GM23338 (cell line): ENCODE results near the gene MICAL2. TPM values are rescaled to one million over a fixed set of nuclear protein-coding genes. Genes with fewer than 3 reads are reported as not detected.

Experiments used
- ATAC-seq: fragments of 200-7000 bp; cut with Tn5 transposase; 3 replicates; pipeline ENCODE4 v1.9.1; 2020
- DNase-seq: peaks from one replicate; pipeline ENCODE4 v3.0.0-alpha.2; 2015; ENCODE audit warnings: low spot score
- H2AFZ ChIP-seq: fragments of 200-600 bp; sonication (generic); 2 replicates; pipeline ENCODE4 v1.8.0; 2016; ENCODE audit warnings: antibody characterized with exemption, mild to moderate bottlenecking, moderate library complexity
- H3F3A ChIP-seq: fragments of 200-600 bp; sonication (generic); replicated peaks from 2 replicates; pipeline ENCODE4 v1.8.0; 2017; ENCODE audit warnings: antibody characterized with exemption, mixed run types, low read depth
- H3K27ac ChIP-seq: fragments of 200-600 bp; sonication (generic); 2 replicates; pipeline ENCODE4 v1.6.1; 2016; ENCODE audit warnings: low read depth
- H3K27me3 ChIP-seq: fragments of 200-600 bp; sonication (generic); 2 replicates; pipeline ENCODE4 v1.8.0; 2016; ENCODE audit warnings: mild to moderate bottlenecking, mixed run types, moderate library complexity; ENCODE audit not compliant: insufficient read depth
- H3K36me3 ChIP-seq: fragments of 200-600 bp; sonication (generic); 2 replicates; pipeline ENCODE4 v1.8.0; 2016; ENCODE audit warnings: mild to moderate bottlenecking; ENCODE audit not compliant: insufficient read depth
- H3K4me1 ChIP-seq: fragments of 200-600 bp; sonication (generic); 2 replicates; pipeline ENCODE4 v1.8.0; 2016; ENCODE audit warnings: mild to moderate bottlenecking, moderate library complexity; ENCODE audit not compliant: insufficient read depth
- H3K4me2 ChIP-seq: fragments of 200-600 bp; sonication (generic); 2 replicates; pipeline ENCODE4 v1.7.1; 2017; ENCODE audit warnings: mixed run types
- H3K4me3 ChIP-seq: fragments of 200-600 bp; sonication (generic); 2 replicates; pipeline ENCODE4 v1.6.1; 2016; ENCODE audit warnings: mixed run types
- H3K79me2 ChIP-seq: fragments of 200-600 bp; sonication (generic); replicated peaks from 2 replicates; pipeline ENCODE4 v1.8.0; 2017; ENCODE audit warnings: mild to moderate bottlenecking; ENCODE audit not compliant: insufficient read depth
- H3K9me2 ChIP-seq: fragments of 200-600 bp; sonication (generic); 2 replicates; pipeline ENCODE4 v1.8.0; 2017; ENCODE audit not compliant: insufficient read depth
- H4K20me1 ChIP-seq: fragments of 200-600 bp; sonication (generic); replicated peaks from 2 replicates; pipeline ENCODE4 v1.8.0; 2017; ENCODE audit warnings: mild to moderate bottlenecking; ENCODE audit not compliant: insufficient read depth
- H3K27ac Mint-ChIP-seq: 2 replicates; pipeline ENCODE4 v1.8.0; 2020; ENCODE audit warnings: inconsistent platforms, mild to moderate bottlenecking, moderate library complexity, mixed read lengths
- H3K27me3 Mint-ChIP-seq: 3 replicates; pipeline ENCODE4 v1.8.0; 2022; ENCODE audit warnings: low read depth, mild to moderate bottlenecking, moderate library complexity, mixed read lengths, inconsistent platforms; ENCODE audit not compliant: insufficient read depth, poor library complexity
- H3K36me3 Mint-ChIP-seq: 3 replicates; pipeline ENCODE4 v1.8.0; 2021; ENCODE audit warnings: low read depth, mild to moderate bottlenecking, inconsistent platforms, moderate library complexity, mixed read lengths
- H3K4me1 Mint-ChIP-seq: 3 replicates; pipeline ENCODE4 v1.8.0; 2020; ENCODE audit warnings: mild to moderate bottlenecking, inconsistent platforms, mixed read lengths
- H3K4me3 Mint-ChIP-seq: 3 replicates; pipeline ENCODE4 v1.8.0; 2021; ENCODE audit warnings: moderate library complexity, mild to moderate bottlenecking, inconsistent platforms, mixed read lengths
- H3K9me3 Mint-ChIP-seq: 3 replicates; pipeline ENCODE4 v1.8.0; 2020; ENCODE audit warnings: moderate library complexity, mild to moderate bottlenecking, inconsistent platforms, mixed read lengths
- EZH2 ChIP-seq: fragments of 200-600 bp; sonication (generic); IDR thresholded peaks from one replicate; pipeline ENCODE4 v1.8.0; 2017; ENCODE audit warnings: antibody characterized with exemption, mild to moderate bottlenecking, low read depth; ENCODE audit not compliant: unreplicated experiment
- JUNB ChIP-seq: IDR thresholded peaks from one replicate; pipeline ENCODE4 v1.6.1; 2016; ENCODE audit warnings: antibody characterized with exemption; ENCODE audit not compliant: unreplicated experiment
- NANOG ChIP-seq: IDR thresholded peaks from 2 replicates; pipeline ENCODE4 v1.6.1; 2016; ENCODE audit warnings: antibody characterized with exemption, borderline replicate concordance
- POLR2AphosphoS5 ChIP-seq: IDR thresholded peaks from 2 replicates; pipeline ENCODE4 v1.6.1; 2016; ENCODE audit warnings: antibody characterized with exemption, low read depth
- ZNF114 ChIP-seq: fragments of 250-450 bp; sonication (Bioruptor Pico); IDR thresholded peaks from 2 replicates; pipeline ENCODE4 v1.5.0; 2020; ENCODE audit warnings: mild to moderate bottlenecking, moderate library complexity
- ZNF331 ChIP-seq: fragments of 250-450 bp; sonication (Bioruptor Pico); IDR thresholded peaks from 2 replicates; pipeline ENCODE4 v1.5.0; 2020; ENCODE audit warnings: low read depth, mild to moderate bottlenecking, moderate library complexity
- polyA plus RNA-seq: library from polyadenylated mRNA; unstranded; fragments of >200 nt; fragmentation: Nextera tagmentation; extraction: Ambion mirVana; gene quantifications from 2 replicates; pipeline ENCODE4 v1.2.1, GENCODE V29; 2016
- total RNA-seq: library from RNA; depleted of rRNA; stranded (reverse); fragments of >200 nt; shearing (Covaris generic); gene quantifications from 2 replicates; pipeline ENCODE4 v1.2.3, GENCODE V29; 2014
- TF ChIP-seq, protein P1 (sequence below), 2 experiments: fragments of 200-600 bp in 1 of 2; sonication (generic) in 1 of 2; conservative IDR thresholded peaks; 2 replicates each; pipeline versions ENCODE4 v1.5.1 to v1.6.1; 2016 to 2017; ENCODE audit warnings: antibody characterized with exemption in 2 of 2, low read depth in 2 of 2, mild to moderate bottlenecking in 2 of 2, moderate library complexity in 1 of 2
- TF ChIP-seq, protein P2 (sequence below): IDR thresholded peaks from 2 replicates; pipeline ENCODE4 v1.6.1; 2016; ENCODE audit warnings: antibody characterized with exemption
- TF ChIP-seq, protein P3 (sequence below): IDR thresholded peaks from one replicate; pipeline ENCODE4 v1.6.1; 2018; ENCODE audit warnings: antibody characterized with exemption; ENCODE audit not compliant: unreplicated experiment

The MICAL2 gene
- total and polyA plus RNA-seq, 2 experiments from 2014 or later = 0.66 to 1.4 TPM

DNA sequence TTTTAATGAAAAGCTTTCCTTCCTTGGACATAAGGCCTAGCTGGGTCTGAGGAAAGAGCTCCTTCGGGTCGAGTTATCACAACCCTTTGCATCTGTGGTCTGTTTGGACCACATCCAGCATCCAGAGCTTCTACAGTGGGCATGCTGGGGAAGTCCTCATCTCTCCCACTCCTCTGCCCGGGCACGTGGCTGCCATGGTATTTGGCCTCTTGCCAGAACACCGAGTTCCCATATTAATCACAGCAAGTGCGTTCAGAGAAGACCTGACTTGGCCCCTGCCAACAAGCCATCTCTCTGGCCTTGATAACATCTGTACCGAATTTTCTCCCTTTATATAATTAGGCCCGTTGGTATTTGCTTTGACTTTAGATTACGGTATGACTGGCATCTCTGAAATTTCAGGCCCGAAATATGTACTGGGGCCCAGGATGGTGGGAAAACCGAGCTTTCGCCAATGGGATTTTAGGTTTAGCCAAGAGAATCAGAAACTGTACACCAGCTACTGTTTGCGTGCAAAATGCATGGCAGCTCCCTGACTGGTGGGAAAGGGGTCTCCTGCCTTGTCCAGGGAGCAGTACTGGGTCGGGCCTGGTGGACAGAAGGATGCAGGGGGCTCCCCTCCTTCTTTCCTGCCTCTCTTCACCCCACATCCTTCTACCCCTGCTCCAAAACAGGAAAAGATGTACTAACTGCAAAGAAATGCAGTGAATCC lies 90.0 kb downstream of the MICAL2 start (continued):
- TF ChIP-seq, protein P1, sequence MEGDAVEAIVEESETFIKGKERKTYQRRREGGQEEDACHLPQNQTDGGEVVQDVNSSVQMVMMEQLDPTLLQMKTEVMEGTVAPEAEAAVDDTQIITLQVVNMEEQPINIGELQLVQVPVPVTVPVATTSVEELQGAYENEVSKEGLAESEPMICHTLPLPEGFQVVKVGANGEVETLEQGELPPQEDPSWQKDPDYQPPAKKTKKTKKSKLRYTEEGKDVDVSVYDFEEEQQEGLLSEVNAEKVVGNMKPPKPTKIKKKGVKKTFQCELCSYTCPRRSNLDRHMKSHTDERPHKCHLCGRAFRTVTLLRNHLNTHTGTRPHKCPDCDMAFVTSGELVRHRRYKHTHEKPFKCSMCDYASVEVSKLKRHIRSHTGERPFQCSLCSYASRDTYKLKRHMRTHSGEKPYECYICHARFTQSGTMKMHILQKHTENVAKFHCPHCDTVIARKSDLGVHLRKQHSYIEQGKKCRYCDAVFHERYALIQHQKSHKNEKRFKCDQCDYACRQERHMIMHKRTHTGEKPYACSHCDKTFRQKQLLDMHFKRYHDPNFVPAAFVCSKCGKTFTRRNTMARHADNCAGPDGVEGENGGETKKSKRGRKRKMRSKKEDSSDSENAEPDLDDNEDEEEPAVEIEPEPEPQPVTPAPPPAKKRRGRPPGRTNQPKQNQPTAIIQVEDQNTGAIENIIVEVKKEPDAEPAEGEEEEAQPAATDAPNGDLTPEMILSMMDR (conservative IDR thresholded peaks at IDR 0.05; ENCODE audit: low read depth in 2 of 2) = no peak
- TF ChIP-seq ZNF331 (no peak), NANOG (no peak), JUNB (no peak), ZNF114 (CRISPR knock-in tag) (no peak), EZH2 (no peak), POLR2AphosphoS5 (no peak)
- TF ChIP-seq, protein P2, sequence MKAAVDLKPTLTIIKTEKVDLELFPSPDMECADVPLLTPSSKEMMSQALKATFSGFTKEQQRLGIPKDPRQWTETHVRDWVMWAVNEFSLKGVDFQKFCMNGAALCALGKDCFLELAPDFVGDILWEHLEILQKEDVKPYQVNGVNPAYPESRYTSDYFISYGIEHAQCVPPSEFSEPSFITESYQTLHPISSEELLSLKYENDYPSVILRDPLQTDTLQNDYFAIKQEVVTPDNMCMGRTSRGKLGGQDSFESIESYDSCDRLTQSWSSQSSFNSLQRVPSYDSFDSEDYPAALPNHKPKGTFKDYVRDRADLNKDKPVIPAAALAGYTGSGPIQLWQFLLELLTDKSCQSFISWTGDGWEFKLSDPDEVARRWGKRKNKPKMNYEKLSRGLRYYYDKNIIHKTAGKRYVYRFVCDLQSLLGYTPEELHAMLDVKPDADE = no peak
- TF ChIP-seq, protein P3, sequence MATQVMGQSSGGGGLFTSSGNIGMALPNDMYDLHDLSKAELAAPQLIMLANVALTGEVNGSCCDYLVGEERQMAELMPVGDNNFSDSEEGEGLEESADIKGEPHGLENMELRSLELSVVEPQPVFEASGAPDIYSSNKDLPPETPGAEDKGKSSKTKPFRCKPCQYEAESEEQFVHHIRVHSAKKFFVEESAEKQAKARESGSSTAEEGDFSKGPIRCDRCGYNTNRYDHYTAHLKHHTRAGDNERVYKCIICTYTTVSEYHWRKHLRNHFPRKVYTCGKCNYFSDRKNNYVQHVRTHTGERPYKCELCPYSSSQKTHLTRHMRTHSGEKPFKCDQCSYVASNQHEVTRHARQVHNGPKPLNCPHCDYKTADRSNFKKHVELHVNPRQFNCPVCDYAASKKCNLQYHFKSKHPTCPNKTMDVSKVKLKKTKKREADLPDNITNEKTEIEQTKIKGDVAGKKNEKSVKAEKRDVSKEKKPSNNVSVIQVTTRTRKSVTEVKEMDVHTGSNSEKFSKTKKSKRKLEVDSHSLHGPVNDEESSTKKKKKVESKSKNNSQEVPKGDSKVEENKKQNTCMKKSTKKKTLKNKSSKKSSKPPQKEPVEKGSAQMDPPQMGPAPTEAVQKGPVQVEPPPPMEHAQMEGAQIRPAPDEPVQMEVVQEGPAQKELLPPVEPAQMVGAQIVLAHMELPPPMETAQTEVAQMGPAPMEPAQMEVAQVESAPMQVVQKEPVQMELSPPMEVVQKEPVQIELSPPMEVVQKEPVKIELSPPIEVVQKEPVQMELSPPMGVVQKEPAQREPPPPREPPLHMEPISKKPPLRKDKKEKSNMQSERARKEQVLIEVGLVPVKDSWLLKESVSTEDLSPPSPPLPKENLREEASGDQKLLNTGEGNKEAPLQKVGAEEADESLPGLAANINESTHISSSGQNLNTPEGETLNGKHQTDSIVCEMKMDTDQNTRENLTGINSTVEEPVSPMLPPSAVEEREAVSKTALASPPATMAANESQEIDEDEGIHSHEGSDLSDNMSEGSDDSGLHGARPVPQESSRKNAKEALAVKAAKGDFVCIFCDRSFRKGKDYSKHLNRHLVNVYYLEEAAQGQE = no peak

DNA sequence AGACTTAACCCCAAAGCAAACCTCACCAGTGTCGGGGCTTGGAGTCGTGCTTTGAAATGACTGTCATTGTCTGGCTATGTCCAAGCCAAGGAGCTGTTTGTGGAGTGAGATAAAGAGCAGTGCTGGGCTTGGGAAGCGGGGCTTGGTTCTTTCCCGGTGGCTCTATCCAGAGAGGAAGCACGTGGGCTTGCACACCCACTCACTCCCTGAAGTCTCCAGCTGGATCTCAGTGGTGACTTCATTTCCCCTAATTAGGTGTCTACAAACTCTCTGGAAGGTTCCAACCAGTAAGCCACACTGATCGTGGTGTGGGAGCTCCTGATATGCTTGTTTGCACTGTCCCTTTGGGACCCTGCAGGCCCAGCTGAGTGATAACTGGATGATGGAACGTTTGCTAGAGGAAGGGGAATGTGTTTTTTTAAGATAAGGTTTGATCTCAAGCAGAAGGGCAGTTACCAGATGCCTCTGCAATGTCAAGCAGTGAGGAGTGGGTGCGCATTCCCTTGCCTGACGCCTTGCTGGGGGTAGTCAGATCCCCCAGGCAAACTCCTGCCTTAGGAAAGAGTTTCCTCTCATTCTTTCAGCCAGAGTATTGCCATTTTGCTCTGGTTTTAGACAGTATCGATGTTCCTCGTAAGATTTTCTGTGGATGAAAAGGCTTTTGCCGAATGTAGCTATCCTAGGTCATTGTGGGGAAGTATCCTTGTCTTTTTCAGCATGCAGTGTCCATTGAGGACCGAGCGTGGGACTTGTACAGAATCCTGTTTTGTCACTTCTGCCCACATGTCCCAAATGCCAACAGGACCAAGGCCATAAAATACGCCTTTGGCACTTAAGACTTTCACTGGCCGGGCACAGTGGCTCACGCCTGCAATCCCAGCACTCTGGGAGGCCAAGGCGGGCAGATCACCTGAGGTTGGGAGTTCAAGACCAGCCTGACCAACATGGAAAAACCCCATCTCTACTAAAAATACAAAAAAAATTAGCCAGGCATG lies 90.9 kb downstream of the MICAL2 start:
- Mint-ChIP-seq H3K4me1 (no peaks in the 10 kb centered on the region), H3K36me3 (no peaks in the 10 kb centered on the region), H3K9me3 (no peaks in the 10 kb centered on the region), H3K27ac (no peak overlapping the region), H3K4me3 (no peak overlapping the region), H3K27me3 (peaks cover 4% of the 10 kb centered on the region)
- H3K36me3 ChIP-seq = no peaks in the 10 kb centered on the region
- no peak overlapping the region for H2AFZ ChIP-seq
- H3K4me1 ChIP-seq = no peaks in the 10 kb centered on the region
- H4K20me1 ChIP-seq = no peaks in the 10 kb centered on the region
- no peaks in the 10 kb centered on the region for H3K79me2 ChIP-seq
- no peak for DNase-seq
- H3K9me2 ChIP-seq = no peaks in the 10 kb centered on the region
- H3K27ac ChIP-seq = no peak overlapping the region
- no peaks in the 10 kb centered on the region for H3F3A ChIP-seq
- no peak for ATAC-seq
- no peak for TF ChIP-seq POLR2AphosphoS5
- H3K4me3 ChIP-seq = no peak overlapping the region
- no peaks in the 10 kb centered on the region for H3K27me3 ChIP-seq
- no peak overlapping the region for H3K4me2 ChIP-seq
